HG03575 (cell line): ENCODE results near the gene CORT.
"Not testable (repeated sequence)": the region's sequence is repeated elsewhere in the genome, so short reads cannot be mapped to it uniquely, and the experiment has no call there.

Experiments used
- ATAC-seq: cut with Tn5 transposase; IDR thresholded peaks from one replicate; pipeline ENCODE4 v1.9.1; 2021; ENCODE audit not compliant: unreplicated experiment, insufficient number of reproducible peaks, low FRiP score; ENCODE audit errors: extremely low read depth

The CORT gene

GRCh38 chr1:10433790-10434189, 16.0 kb upstream of the CORT start:
- ATAC-seq, result no peak

DNA sequence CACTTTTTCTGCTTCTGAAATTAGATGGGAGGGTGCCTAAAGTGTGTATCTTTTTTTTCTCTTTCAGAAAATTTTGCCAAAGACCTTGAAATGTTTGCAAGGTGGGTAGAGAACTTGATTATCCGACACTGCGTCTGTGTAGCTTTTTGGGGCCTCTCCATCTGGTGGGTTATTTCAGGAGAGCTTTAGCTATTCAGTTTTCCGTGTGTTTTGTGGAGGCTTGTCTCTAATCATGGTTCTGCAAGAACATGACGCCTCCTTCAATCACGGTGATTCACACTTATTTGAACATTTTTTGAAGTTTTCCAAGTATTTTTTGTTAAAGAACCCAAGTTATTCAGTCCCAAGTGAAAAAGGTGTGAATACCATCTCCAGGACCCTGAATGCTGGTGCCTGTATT, 15.2 kb upstream of the CORT start:
- ATAC-seq, result no peak

GRCh38 chr1:10437052-10437451, 12.8 kb upstream of the CORT start:
- ATAC-seq, result no peak

DNA sequence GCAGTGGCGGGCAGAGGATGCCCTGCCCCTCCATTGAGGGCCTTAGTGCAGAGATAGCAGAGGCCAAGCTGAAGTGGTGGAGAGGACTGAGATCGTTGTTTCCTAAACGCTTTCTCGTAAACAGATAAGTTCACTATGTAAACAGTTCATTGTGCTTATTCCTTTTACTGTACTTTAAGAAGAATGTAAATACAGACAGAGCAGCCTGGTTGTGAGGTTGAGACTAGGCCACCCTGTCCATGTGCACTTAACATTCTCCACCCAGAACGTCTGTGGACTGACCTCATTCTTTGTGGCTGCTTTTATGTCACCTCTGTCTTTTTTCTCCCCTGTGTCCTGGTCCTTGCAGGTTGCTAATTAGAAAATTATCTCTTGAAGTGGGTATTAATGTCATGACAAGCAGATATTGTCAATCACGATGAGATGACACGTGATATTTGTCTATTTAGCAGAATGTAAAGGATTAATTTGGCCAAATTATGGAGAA, 11.1 kb upstream of the CORT start:
- ATAC-seq, result no peak

- no peak for ATAC-seq
Observed at GRCh38 chr1:10440305-10440704, 9.5 kb upstream of the CORT start.

DNA sequence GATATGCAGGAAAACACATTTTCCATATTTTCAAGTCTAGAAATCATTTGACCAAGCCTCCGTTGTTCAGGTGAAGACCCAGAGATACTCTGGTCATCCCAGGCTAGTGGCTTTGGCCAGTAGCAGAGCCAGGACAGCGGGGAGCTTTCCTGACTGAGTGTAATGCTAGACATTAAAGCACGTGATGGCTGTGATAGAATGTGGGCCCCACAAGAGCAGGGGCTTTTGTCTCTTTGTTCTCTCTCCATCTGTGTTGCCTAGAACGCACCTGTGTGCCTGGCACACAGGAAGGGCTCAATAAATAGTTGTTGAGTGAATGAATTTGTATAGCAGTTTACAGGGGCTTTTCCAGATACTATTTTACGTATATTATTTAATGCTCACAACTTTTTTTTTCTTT, 9.0 kb upstream of the CORT start:
- no peak for ATAC-seq

DNA sequence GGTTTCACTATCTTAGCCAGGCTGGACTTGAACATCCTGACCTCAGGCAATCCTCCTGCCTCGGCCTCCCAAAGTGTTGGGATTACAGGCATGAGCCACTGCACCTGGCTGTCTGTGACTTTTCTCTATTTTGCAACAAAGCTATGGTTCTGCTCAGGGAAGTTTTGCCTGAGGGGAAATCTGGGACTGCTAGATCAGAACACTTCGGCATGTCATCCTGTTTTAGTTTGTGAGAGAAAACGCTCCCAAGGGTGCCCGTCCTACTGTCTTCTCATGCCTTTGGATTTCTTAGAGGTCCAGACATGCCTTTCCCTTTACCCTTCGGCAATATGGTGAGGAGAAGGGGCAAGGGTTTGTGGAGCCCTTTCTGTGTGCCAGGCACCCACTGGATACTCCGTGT, 5.6 kb upstream of the CORT start:
- ATAC-seq, result no peak

DNA sequence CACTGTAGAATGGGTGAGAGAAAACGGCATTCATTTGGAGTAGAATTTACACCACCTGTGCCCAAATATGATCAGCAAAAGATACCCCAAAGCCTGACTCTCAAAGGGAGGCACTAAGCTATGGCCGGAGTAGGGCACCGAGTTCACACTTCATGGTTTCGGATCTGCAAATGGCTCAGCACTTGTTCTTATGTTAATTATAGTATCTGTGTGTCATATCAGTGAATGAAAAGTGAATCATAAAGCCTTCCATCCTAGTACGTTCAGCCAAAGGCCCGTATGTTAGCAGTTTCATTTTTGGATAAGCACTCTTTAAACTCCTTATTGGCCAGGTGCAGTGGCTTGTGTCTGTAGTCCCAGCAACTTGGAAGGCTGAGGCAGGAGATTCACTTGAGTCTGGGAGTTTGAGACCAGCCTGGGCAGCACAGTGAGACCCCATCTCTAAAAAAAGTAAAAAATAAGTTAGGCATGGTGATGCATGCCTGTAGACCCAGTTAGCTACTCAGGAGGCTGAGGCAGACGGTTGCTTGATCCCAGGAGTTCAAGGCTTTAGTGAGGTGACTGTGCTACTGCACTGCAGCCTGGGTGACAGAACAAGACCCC, 4.9 kb upstream of the CORT start:
- no peak for ATAC-seq

- no peak for ATAC-seq
Observed at GRCh38 chr1:10446790-10447422, 2.9 kb upstream of the CORT start.

GRCh38 chr1:10450156-10450814, 454 bp downstream of the CORT start:
- ATAC-seq, result no peak

- ATAC-seq, result no peak
Observed at GRCh38 chr1:10450836-10451235, 1.0 kb downstream of the CORT start.

DNA sequence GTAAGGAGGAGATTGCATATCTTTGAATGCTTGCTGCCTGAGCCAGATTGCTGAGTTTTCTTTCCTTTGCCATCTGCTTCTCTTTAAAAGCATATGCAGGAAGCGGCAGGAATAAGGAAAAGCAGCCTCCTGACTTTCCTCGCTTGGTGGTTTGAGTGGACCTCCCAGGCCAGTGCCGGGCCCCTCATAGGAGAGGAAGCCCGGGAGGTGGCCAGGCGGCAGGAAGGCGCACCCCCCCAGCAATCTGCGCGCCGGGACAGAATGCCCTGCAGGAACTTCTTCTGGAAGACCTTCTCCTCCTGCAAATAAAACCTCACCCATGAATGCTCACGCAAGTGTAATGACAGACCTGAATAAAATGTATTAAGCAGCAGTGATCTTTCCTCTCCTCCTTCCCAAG, 1.5 kb downstream of the CORT start:
- no peak for ATAC-seq

- no peak for ATAC-seq
Observed at GRCh38 chr1:10456048-10456447, 6.2 kb downstream of the CORT start.

GRCh38 chr1:10456661-10457060, 6.8 kb downstream of the CORT start:
- ATAC-seq, result no peak

DNA sequence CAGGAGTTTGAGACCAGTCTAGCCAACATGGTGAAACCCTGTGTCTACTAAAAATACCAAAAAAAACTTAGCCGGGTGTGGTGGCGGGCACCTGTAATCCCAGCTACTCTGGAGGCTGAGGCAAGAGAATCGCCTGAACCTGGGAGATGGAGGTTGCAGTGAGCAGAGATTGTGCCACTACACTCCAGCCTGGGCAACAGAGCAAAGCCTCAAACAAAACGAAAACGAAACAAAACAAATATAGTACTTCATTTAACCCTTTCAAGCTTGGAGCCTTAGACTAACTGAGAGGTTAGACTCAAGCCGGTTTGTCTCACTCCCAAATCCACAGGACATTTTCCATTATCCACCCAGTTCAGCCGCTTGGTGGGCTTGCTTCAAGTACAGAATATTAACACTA, 7.6 kb downstream of the CORT start:
- not testable (repeated sequence) for ATAC-seq

- ATAC-seq, result no peak
Observed at GRCh38 chr1:10457875-10458274, 8.0 kb downstream of the CORT start.

DNA sequence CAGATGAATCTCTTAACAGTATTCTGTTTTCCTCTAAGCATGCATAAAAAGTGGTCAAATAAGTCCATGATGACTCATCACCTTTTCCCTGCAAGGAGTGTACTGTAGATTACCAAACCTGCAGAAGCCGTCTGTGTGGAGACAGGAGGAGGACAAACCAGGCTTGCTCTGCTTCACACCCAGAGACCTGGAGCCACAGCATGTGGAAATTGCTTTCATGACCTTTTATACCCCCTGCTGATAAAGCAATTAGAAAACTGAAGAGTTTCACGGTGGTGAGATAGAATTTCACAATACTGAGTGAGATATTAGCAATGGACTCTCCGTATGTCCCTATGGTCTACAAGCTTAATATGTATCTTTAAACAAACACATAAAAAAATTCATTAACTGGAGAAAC, 9.4 kb downstream of the CORT start:
- ATAC-seq, result no peak

GRCh38 chr1:10467078-10467477, 17.2 kb downstream of the CORT start:
- ATAC-seq, result no peak

DNA sequence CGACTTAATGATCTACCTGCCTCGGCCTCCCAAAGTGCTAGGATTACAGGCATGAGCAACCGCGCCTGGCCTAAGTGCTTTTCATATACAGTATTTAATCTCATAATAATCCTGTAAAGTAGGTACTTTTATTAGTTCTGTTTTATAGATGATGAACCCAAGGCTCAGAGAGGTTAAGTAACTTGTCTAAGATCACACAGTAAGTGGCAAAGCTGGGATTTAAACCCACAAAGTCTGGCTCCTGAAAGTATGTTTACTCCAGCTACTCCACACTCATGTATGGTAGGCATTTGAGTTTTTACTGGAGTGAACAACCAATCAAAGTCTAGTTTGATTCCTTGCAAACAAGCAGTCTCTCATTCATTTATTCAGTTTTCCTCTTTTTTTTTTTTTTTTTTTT, 20.2 kb downstream of the CORT start:
- no peak for ATAC-seq

- ATAC-seq, result no peak
Observed at GRCh38 chr1:10471411-10472219, 21.8 kb downstream of the CORT start.
